Astrocyte of the hippocampus (primary cell): ENCODE measurements around the gene GNAZ.
"Not testable (repeated sequence)": the region's sequence is repeated elsewhere in the genome, so short reads cannot be mapped to it uniquely, and the experiment has no call there.

Experiments used
- DNase-seq: peaks from one replicate; pipeline ENCODE4 v3.0.0; 2011; ENCODE audit warnings: low read depth, low spot score

Gene GNAZ

GRCh38 chr22:23044570-23044969, 25.7 kb upstream of the GNAZ start:
- DNase-seq, result no peak

- no peak for DNase-seq
Observed at GRCh38 chr22:23045461-23045860, 24.9 kb upstream of the GNAZ start.

GRCh38 chr22:23047265-23047664, 23.1 kb upstream of the GNAZ start:
- DNase-seq, result no peak

GRCh38 chr22:23047742-23048141, 22.6 kb upstream of the GNAZ start:
- no peak for DNase-seq

GRCh38 chr22:23050546-23050945, 19.8 kb upstream of the GNAZ start:
- DNase-seq, result not testable (repeated sequence)

GRCh38 chr22:23053051-23053707, 17.1 kb upstream of the GNAZ start:
- DNase-seq, result no peak

GRCh38 chr22:23053912-23054530, 16.3 kb upstream of the GNAZ start:
- no peak for DNase-seq

- no peak for DNase-seq
Observed at GRCh38 chr22:23054531-23055257, 15.6 kb upstream of the GNAZ start.

GRCh38 chr22:23055449-23056179, 14.7 kb upstream of the GNAZ start:
- no peak for DNase-seq

GRCh38 chr22:23057331-23057730, 13.0 kb upstream of the GNAZ start:
- no peak for DNase-seq

GRCh38 chr22:23058063-23058462, 12.3 kb upstream of the GNAZ start:
- DNase-seq, result no peak

- no peak for DNase-seq
Observed at GRCh38 chr22:23058481-23059283, 11.6 kb upstream of the GNAZ start.

- DNase-seq, result no peak
Observed at GRCh38 chr22:23059284-23059948, 10.9 kb upstream of the GNAZ start.

- no peak for DNase-seq
Observed at GRCh38 chr22:23060612-23061400, 9.5 kb upstream of the GNAZ start.

GRCh38 chr22:23061471-23062280, 8.6 kb upstream of the GNAZ start:
- DNase-seq, result no peak

- no peak for DNase-seq
Observed at GRCh38 chr22:23062616-23063538, 7.4 kb upstream of the GNAZ start.

- no peak for DNase-seq
Observed at GRCh38 chr22:23063539-23064380, 6.6 kb upstream of the GNAZ start.
